ENCODE measurements around the gene KIF25. TPM values are rescaled to one million over a fixed set of nuclear protein-coding genes. Genes with fewer than 3 reads are reported as not detected.

KIF25 gene
- total RNA-seq, 1 experiment from 2014 or later, result not detected

- Mint-ChIP-seq H3K27ac (ENCODE audit: low read depth, unreplicated experiment) (peak overlapping the region; percentile 77), H3K36me3 (ENCODE audit: insufficient read depth, unreplicated experiment) (peaks cover 42% of the 10 kb centered on the region), H3K27me3 (ENCODE audit: insufficient read depth, unreplicated experiment) (no peaks in the 10 kb centered on the region), H3K4me1 (ENCODE audit: insufficient read depth, unreplicated experiment) (peaks cover 20% of the 10 kb centered on the region), H3K9me3 (ENCODE audit: unreplicated experiment) (no peaks in the 10 kb centered on the region), H3K4me3 (ENCODE audit: unreplicated experiment) (no peak overlapping the region)
- intact Hi-C loops (cut with micrococcal nuclease), result no loop called here
- TF ChIP-seq CTCF (IDR thresholded peaks at IDR 0.05; ENCODE audit: unreplicated experiment), result no peak
- CTCF ChIA-PET, result no interaction called here
- DNase-seq (ENCODE audit: unreplicated experiment), result no peak
- BruUV-seq (replicated peaks), result no TSS peak
- POLR2A ChIA-PET, result no interaction called here
Measured at GRCh38 chr6:167956491-167956890, 41.0 kb upstream of the KIF25 start.

- TF ChIP-seq CTCF (IDR thresholded peaks at IDR 0.05; ENCODE audit: unreplicated experiment), result no peak
- peak; percentile 32 for DNase-seq (ENCODE audit: unreplicated experiment)
- CTCF ChIA-PET, result no interaction called here
- H3K4me3 Mint-ChIP-seq (ENCODE audit: unreplicated experiment), result no peak overlapping the region
- no TSS peak for BruUV-seq (replicated peaks)
- peaks cover 16% of the 10 kb centered on the region for H3K4me1 Mint-ChIP-seq (ENCODE audit: insufficient read depth, unreplicated experiment)
- peaks cover 39% of the 10 kb centered on the region for H3K36me3 Mint-ChIP-seq (ENCODE audit: insufficient read depth, unreplicated experiment)
- H3K27me3 Mint-ChIP-seq (ENCODE audit: insufficient read depth, unreplicated experiment), result no peaks in the 10 kb centered on the region
- peak overlapping the region; percentile 77 for H3K27ac Mint-ChIP-seq (ENCODE audit: low read depth, unreplicated experiment)
- POLR2A ChIA-PET, result no interaction called here
- no peaks in the 10 kb centered on the region for H3K9me3 Mint-ChIP-seq (ENCODE audit: unreplicated experiment)
- intact Hi-C loops (cut with micrococcal nuclease), result no loop called here
Measured at GRCh38 chr6:167956983-167957492, 40.4 kb upstream of the KIF25 start.

GRCh38 chr6:167957626-167958025 is 39.8 kb upstream of the KIF25 start:
- Mint-ChIP-seq H3K4me1 (ENCODE audit: insufficient read depth, unreplicated experiment) (peaks cover 15% of the 10 kb centered on the region), H3K27ac (ENCODE audit: low read depth, unreplicated experiment) (peak overlapping the region; percentile 77), H3K27me3 (ENCODE audit: insufficient read depth, unreplicated experiment) (no peaks in the 10 kb centered on the region), H3K4me3 (ENCODE audit: unreplicated experiment) (no peak overlapping the region), H3K36me3 (ENCODE audit: insufficient read depth, unreplicated experiment) (peaks cover 39% of the 10 kb centered on the region), H3K9me3 (ENCODE audit: unreplicated experiment) (no peaks in the 10 kb centered on the region)
- no TSS peak for BruUV-seq (replicated peaks)
- TF ChIP-seq CTCF (IDR thresholded peaks at IDR 0.05; ENCODE audit: unreplicated experiment), result no peak
- DNase-seq (ENCODE audit: unreplicated experiment), result peak; percentile 6
- intact Hi-C loops (cut with micrococcal nuclease), result no loop called here
- ChIA-PET CTCF (interaction anchor here (0.6 kb wide), 1 partner anchor 349 kb away, joined by 3 read pairs; no protein-coding TSS in a partner anchor), POLR2A (no interaction called here)

GRCh38 chr6:167960579-167960978 is 36.9 kb upstream of the KIF25 start:
- Mint-ChIP-seq H3K27ac (ENCODE audit: low read depth, unreplicated experiment) (no peak overlapping the region), H3K4me1 (ENCODE audit: insufficient read depth, unreplicated experiment) (peaks cover 15% of the 10 kb centered on the region), H3K36me3 (ENCODE audit: insufficient read depth, unreplicated experiment) (peaks cover 30% of the 10 kb centered on the region), H3K27me3 (ENCODE audit: insufficient read depth, unreplicated experiment) (no peaks in the 10 kb centered on the region), H3K4me3 (ENCODE audit: unreplicated experiment) (no peak overlapping the region), H3K9me3 (ENCODE audit: unreplicated experiment) (no peaks in the 10 kb centered on the region)
- ChIA-PET POLR2A (no interaction called here), CTCF (no interaction called here)
- no peak for DNase-seq (ENCODE audit: unreplicated experiment)
- intact Hi-C loops (cut with micrococcal nuclease), result no loop called here
- no peak for TF ChIP-seq CTCF (IDR thresholded peaks at IDR 0.05; ENCODE audit: unreplicated experiment)
- BruUV-seq (replicated peaks), result no TSS peak
